Caco-2 (cell line): Measurements from ENCODE around the gene SCAMP3. TPM values are rescaled to one million over a fixed set of nuclear protein-coding genes. Genes with fewer than 3 reads are reported as not detected.

Experiments
- BruUV-seq: library from RNA; stranded (reverse); fragments of 400-500 nt; replicated peaks from 2 replicates; lab custom pipeline; 2021; lab: Mats Ljungman, UMichigan
- CTCF ChIA-PET: fragments of 300-600 bp; sonication (Branson Sonifier 250); formaldehyde crosslinking; loops from one replicate; lab custom pipeline; 2022; ENCODE audit warnings: antibody characterized with exemption; lab: Charles Lee
- POLR2A ChIA-PET: fragments of 300-600 bp; sonication (Branson Sonifier 250); formaldehyde crosslinking; loops from one replicate; lab custom pipeline; 2022; ENCODE audit warnings: antibody characterized with exemption; lab: Charles Lee
- DNase-seq, 2 experiments: peaks; one replicate each; pipeline versions ENCODE4 v3.0.0 to v3.0.0-alpha.2; 2020 to 2022
- H3K27me3 ChIP-seq: replicated peaks from 2 replicates; pipeline ENCODE4 v1.6.0; 2011; ENCODE audit warnings: low read length; ENCODE audit not compliant: control insufficient read depth, insufficient read depth
- H3K36me3 ChIP-seq: 2 replicates; pipeline ENCODE4 v1.5.1; 2011; ENCODE audit warnings: low read length; ENCODE audit not compliant: control insufficient read depth, insufficient read depth
- H3K4me1 ChIP-seq: fragments of 250-450 bp; sonication (Bioruptor Pico); 2 replicates; pipeline ENCODE4 v1.5.1; 2020; ENCODE audit warnings: mild to moderate bottlenecking
- H3K4me3 ChIP-seq: 2 replicates; pipeline ENCODE4 v1.5.1; 2011; ENCODE audit warnings: low read depth, mild to moderate bottlenecking, control low read depth, low read length
- H3K9me3 ChIP-seq: fragments of 250-450 bp; sonication (Bioruptor Pico); 2 replicates; pipeline ENCODE4 v1.5.1; 2020; ENCODE audit warnings: mild to moderate bottlenecking, moderate library complexity
- H3K27ac Mint-ChIP-seq: one replicate; pipeline ENCODE4 v1.8.0; 2022; ENCODE audit warnings: mixed read lengths; ENCODE audit not compliant: unreplicated experiment
- H3K27me3 Mint-ChIP-seq: one replicate; pipeline ENCODE4 v1.8.0; 2022; ENCODE audit warnings: mixed read lengths; ENCODE audit not compliant: insufficient read depth, unreplicated experiment
- H3K36me3 Mint-ChIP-seq: one replicate; pipeline ENCODE4 v1.8.0; 2022; ENCODE audit warnings: mild to moderate bottlenecking, mixed read lengths; ENCODE audit not compliant: insufficient read depth, unreplicated experiment
- H3K4me1 Mint-ChIP-seq: one replicate; pipeline ENCODE4 v1.8.0; 2022; ENCODE audit warnings: low read depth, mixed read lengths; ENCODE audit not compliant: unreplicated experiment
- H3K4me3 Mint-ChIP-seq: one replicate; pipeline ENCODE4 v1.8.0; 2022; ENCODE audit warnings: mild to moderate bottlenecking, moderate library complexity, mixed read lengths; ENCODE audit not compliant: unreplicated experiment
- H3K9me3 Mint-ChIP-seq: one replicate; pipeline ENCODE4 v1.8.0; 2022; ENCODE audit warnings: mixed read lengths; ENCODE audit not compliant: unreplicated experiment
- intact Hi-C: fragments of 100-400 bp; cut with micrococcal nuclease; formaldehyde crosslinking; loops from one replicate; pipeline ENCODE4 v1.10.0; 2022; ENCODE audit not compliant: unreplicated experiment
- total RNA-seq: library from RNA; stranded (reverse); gene quantifications from 2 replicates; pipeline ENCODE4 v1.2.3, GENCODE V29; 2022
- TF ChIP-seq, protein P1 (sequence below), 2 experiments: fragments of 200-600 bp in 1 of 2; IDR thresholded peaks; 1 replicate in 1 of 2; 2 replicates in 1 of 2; pipeline versions ENCODE4 v1.5.1 to v1.8.0; 2011 to 2022; ENCODE audit warnings: antibody characterized with exemption in 1 of 2, control low read depth in 1 of 2, inconsistent platforms in 1 of 2, low read depth in 1 of 2, low read length in 1 of 2, mild to moderate bottlenecking in 1 of 2, moderate library complexity in 1 of 2; ENCODE audit not compliant: insufficient read depth in 1 of 2, severe bottlenecking in 1 of 2, unreplicated experiment in 1 of 2

Gene SCAMP3
- total RNA-seq, 1 experiment from 2014 or later, result 55.9 TPM

DNA sequence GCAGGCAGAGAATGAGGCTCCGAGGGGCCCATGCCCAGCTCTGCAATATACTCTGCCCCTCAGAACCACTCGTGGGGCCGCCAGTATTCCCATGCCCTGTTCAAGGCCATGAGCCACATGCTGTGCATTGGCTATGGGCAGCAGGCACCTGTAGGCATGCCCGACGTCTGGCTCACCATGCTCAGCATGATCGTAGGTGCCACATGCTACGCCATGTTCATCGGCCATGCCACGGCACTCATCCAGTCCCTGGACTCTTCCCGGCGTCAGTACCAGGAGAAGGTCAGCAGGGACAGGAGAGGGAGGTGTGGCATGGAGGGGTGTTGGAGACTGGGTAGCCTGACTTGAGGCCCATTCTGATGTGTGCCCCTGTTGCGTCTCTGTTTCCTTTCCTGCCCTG lies 22.3 kb upstream of the SCAMP3 start:
- Histone ChIP-seq H3K4me1 (peaks cover 4% of the 10 kb centered on the region; the same call in 1 of the 2 replicates), H3K27me3 (no peaks in the 10 kb centered on the region), H3K36me3 (peaks cover 2% of the 10 kb centered on the region; the same call in 1 of the 2 replicates), H3K9me3 (no peaks in the 10 kb centered on the region), H3K4me3 (no peak overlapping the region)
- Mint-ChIP-seq H3K27ac (no peak overlapping the region), H3K9me3 (no peaks in the 10 kb centered on the region), H3K36me3 (peaks cover 9% of the 10 kb centered on the region), H3K27me3 (no peaks in the 10 kb centered on the region), H3K4me1 (no peaks in the 10 kb centered on the region), H3K4me3 (no peak overlapping the region)
- POLR2A ChIA-PET, result no interaction called here
- BruUV-seq, result no TSS peak
- CTCF ChIA-PET, result no interaction called here
- TF ChIP-seq, protein P1, sequence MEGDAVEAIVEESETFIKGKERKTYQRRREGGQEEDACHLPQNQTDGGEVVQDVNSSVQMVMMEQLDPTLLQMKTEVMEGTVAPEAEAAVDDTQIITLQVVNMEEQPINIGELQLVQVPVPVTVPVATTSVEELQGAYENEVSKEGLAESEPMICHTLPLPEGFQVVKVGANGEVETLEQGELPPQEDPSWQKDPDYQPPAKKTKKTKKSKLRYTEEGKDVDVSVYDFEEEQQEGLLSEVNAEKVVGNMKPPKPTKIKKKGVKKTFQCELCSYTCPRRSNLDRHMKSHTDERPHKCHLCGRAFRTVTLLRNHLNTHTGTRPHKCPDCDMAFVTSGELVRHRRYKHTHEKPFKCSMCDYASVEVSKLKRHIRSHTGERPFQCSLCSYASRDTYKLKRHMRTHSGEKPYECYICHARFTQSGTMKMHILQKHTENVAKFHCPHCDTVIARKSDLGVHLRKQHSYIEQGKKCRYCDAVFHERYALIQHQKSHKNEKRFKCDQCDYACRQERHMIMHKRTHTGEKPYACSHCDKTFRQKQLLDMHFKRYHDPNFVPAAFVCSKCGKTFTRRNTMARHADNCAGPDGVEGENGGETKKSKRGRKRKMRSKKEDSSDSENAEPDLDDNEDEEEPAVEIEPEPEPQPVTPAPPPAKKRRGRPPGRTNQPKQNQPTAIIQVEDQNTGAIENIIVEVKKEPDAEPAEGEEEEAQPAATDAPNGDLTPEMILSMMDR (IDR thresholded peaks at IDR 0.05; ENCODE audit: insufficient read depth in 1 of 2, low read depth in 1 of 2, low read length in 1 of 2, severe bottlenecking in 1 of 2, unreplicated experiment in 1 of 2), result no peak
- intact Hi-C loops, result no loop called here
- no peak for DNase-seq

DNA sequence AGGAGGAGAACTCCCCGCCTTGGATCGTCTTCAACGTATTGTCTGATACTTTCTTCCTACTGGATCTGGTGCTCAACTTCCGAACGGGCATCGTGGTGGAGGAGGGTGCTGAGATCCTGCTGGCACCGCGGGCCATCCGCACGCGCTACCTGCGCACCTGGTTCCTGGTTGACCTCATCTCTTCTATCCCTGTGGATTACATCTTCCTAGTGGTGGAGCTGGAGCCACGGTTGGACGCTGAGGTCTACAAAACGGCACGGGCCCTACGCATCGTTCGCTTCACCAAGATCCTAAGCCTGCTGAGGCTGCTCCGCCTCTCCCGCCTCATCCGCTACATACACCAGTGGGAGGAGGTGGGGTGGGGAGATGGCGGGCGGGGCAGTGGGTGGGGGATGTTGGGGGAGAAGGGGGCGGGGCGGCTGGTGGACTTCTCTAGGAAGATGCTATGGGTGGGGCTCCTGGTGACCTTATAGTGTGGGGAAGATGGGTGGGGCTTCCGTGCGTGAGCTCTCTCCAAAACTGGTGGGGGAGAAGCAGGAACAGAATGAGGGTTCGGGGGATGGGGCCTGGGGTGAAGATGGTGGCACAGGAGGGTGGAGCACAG lies 20.4 kb upstream of the SCAMP3 start:
- Histone ChIP-seq H3K4me1 (peaks cover 4% of the 10 kb centered on the region; the same call in 1 of the 2 replicates), H3K9me3 (no peaks in the 10 kb centered on the region), H3K27me3 (no peaks in the 10 kb centered on the region), H3K36me3 (peaks cover 2% of the 10 kb centered on the region; the same call in 1 of the 2 replicates), H3K4me3 (no peak overlapping the region)
- ChIA-PET POLR2A (no interaction called here), CTCF (no interaction called here)
- Mint-ChIP-seq H3K27me3 (no peaks in the 10 kb centered on the region), H3K4me1 (peaks cover 7% of the 10 kb centered on the region), H3K4me3 (no peak overlapping the region), H3K27ac (no peak overlapping the region), H3K9me3 (no peaks in the 10 kb centered on the region), H3K36me3 (peaks cover 13% of the 10 kb centered on the region)
- no peak for DNase-seq
- TF ChIP-seq, protein P1 (IDR thresholded peaks at IDR 0.05; ENCODE audit: insufficient read depth in 1 of 2, low read depth in 1 of 2, low read length in 1 of 2, severe bottlenecking in 1 of 2, unreplicated experiment in 1 of 2), result no peak
- BruUV-seq, result no TSS peak
- intact Hi-C loops, result no loop called here

DNA sequence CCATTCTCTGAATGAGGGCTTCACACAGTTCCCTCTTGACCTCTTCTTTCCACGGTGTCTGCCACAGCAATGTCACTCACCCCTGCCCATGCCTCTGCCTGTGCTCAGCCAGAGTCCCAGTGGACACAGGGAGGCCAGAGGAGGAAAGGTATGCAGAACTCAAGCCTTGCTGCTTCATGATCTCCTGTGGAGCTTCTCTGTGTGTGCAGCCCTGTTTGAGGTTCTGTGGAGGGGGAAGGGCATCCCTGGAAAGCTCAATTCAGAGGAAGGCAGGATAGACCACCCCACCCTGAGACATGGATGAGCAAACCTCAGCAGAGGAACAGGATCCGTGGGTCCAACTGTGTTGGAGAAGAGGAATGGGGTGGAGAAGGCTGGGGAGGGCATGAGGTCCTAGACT lies 17.1 kb upstream of the SCAMP3 start:
- no peak for DNase-seq
- ChIA-PET CTCF (interaction anchor here (1.4 kb wide), 1 partner anchor 44 kb away, joined by 20 read pairs; no protein-coding TSS in a partner anchor), POLR2A (no interaction called here)
- TF ChIP-seq, protein P1 (IDR thresholded peaks at IDR 0.05; ENCODE audit: insufficient read depth in 1 of 2, low read depth in 1 of 2, low read length in 1 of 2, severe bottlenecking in 1 of 2, unreplicated experiment in 1 of 2), result no peak
- intact Hi-C loops, result no loop called here
- Mint-ChIP-seq H3K4me1 (peaks cover 17% of the 10 kb centered on the region), H3K4me3 (no peak overlapping the region), H3K9me3 (no peaks in the 10 kb centered on the region), H3K36me3 (peaks cover 22% of the 10 kb centered on the region), H3K27ac (no peak overlapping the region), H3K27me3 (no peaks in the 10 kb centered on the region)
- Histone ChIP-seq H3K4me1 (0 out of 2 replicates have a peak, but pooled peaks cover 4% of the 10 kb centered on the region), H3K9me3 (no peaks in the 10 kb centered on the region), H3K36me3 (peaks cover 2% of the 10 kb centered on the region; the same call in 1 of the 2 replicates), H3K27me3 (no peaks in the 10 kb centered on the region), H3K4me3 (no peak overlapping the region)
- BruUV-seq, result no TSS peak
